ENCODE results near the gene RBBP8NL.

GRCh38 chr20:62441987-62442539 is 14.7 kb upstream of the RBBP8NL start:
- no peak for TF ChIP-seq POLR2A (IDR thresholded peaks at IDR 0.05; ENCODE audit: low read length)
- no peak for TF ChIP-seq GATA1 (IDR thresholded peaks at IDR 0.05; ENCODE audit: low read depth, low read length)
